IMR-90 (cell line): Measurements from ENCODE around the gene CPA3. TPM values are rescaled to one million over a fixed set of nuclear protein-coding genes. Genes with fewer than 3 reads are reported as not detected.

Experiments used
- ATAC-seq: fragments of 200-7000 bp; cut with Tn5 transposase; 2 replicates; pipeline ENCODE4 v1.9.1; 2020; ENCODE audit warnings: low read depth, mild to moderate bottlenecking, moderate library complexity
- BruUV-seq: library from RNA; stranded (reverse); fragments of 400-500 nt; replicated peaks from 2 replicates; lab custom pipeline; 2021; lab: Mats Ljungman, UMichigan
- CTCF ChIA-PET: fragments of 300-600 bp; formaldehyde crosslinking; extraction: SDS; loops from one replicate; lab custom pipeline; 2021; ENCODE audit warnings: antibody characterized with exemption; lab: Yijun Ruan, JAX
- POLR2A ChIA-PET: fragments of 300-600 bp; sonication (Branson Sonifier 250); formaldehyde crosslinking; loops from one replicate; lab custom pipeline; 2022; ENCODE audit warnings: antibody characterized with exemption; ENCODE audit not compliant: unreplicated experiment; lab: Charles Lee
- DNase-seq: peaks from one replicate; pipeline ENCODE4 v3.0.0; 2013
- H2AFZ ChIP-seq: replicated peaks from 2 replicates; pipeline ENCODE3; 2013; ENCODE audit warnings: low read length, mild to moderate bottlenecking; ENCODE audit not compliant: poor library complexity
- H2AK5ac ChIP-seq: 2 replicates; pipeline ENCODE4 v1.6.1; 2013; ENCODE audit warnings: low read depth, low read length, inconsistent platforms
- H2AK9ac ChIP-seq: replicated peaks from 2 replicates; pipeline ENCODE3; 2013; ENCODE audit warnings: mild to moderate bottlenecking, low read depth, low read length, moderate library complexity; ENCODE audit not compliant: poor library complexity
- H2BK120ac ChIP-seq: 2 replicates; pipeline ENCODE4 v1.6.1; 2013; ENCODE audit warnings: low read depth, low read length, inconsistent platforms
- H2BK15ac ChIP-seq: 3 replicates; pipeline ENCODE4 v1.6.1; 2013; ENCODE audit warnings: low read depth, low read length, inconsistent platforms
- H2BK20ac ChIP-seq: 2 replicates; pipeline ENCODE4 v1.6.1; 2013; ENCODE audit warnings: low read depth, mild to moderate bottlenecking, inconsistent platforms, low read length, moderate library complexity
- H2BK5ac ChIP-seq: 2 replicates; pipeline ENCODE4 v1.6.1; 2013; ENCODE audit warnings: mild to moderate bottlenecking, low read depth, low read length, inconsistent platforms; ENCODE audit not compliant: poor library complexity, severe bottlenecking
- H3K14ac ChIP-seq: replicated peaks from 2 replicates; pipeline ENCODE4 v1.6.1; 2013; ENCODE audit warnings: low read depth, low read length, inconsistent platforms
- H3K18ac ChIP-seq: 2 replicates; pipeline ENCODE4 v1.6.1; 2013; ENCODE audit warnings: low read depth, low read length, control low read depth
- H3K23ac ChIP-seq: 2 replicates; pipeline ENCODE4 v1.6.1; 2013; ENCODE audit warnings: low read depth, low read length, inconsistent platforms
- H3K27ac ChIP-seq: 2 replicates; pipeline ENCODE4 v1.5.1; 2013; ENCODE audit warnings: mild to moderate bottlenecking, control low read depth, low read length; ENCODE audit not compliant: insufficient read depth
- H3K27me3 ChIP-seq: 2 replicates; pipeline ENCODE4 v1.6.1; 2013; ENCODE audit warnings: low read length; ENCODE audit not compliant: control insufficient read depth, insufficient read depth
- H3K36me3 ChIP-seq: 2 replicates; pipeline ENCODE4 v1.6.1; 2013; ENCODE audit warnings: low read length, mixed read lengths; ENCODE audit not compliant: control insufficient read depth, insufficient read depth
- H3K4ac ChIP-seq: 2 replicates; pipeline ENCODE4 v1.6.1; 2013; ENCODE audit warnings: low read depth, low read length, inconsistent platforms
- H3K4me1 ChIP-seq: 2 replicates; pipeline ENCODE4 v1.6.1; 2013; ENCODE audit warnings: low read length, mixed read lengths; ENCODE audit not compliant: control insufficient read depth, insufficient read depth
- H3K4me2 ChIP-seq: 2 replicates; pipeline ENCODE4 v1.6.1; 2013; ENCODE audit warnings: low read depth, mild to moderate bottlenecking, control low read depth, low read length, moderate library complexity
- H3K4me3 ChIP-seq: 2 replicates; pipeline ENCODE4 v1.5.1; 2013; ENCODE audit warnings: low read depth, mild to moderate bottlenecking, control low read depth, low read length, moderate library complexity; ENCODE audit not compliant: insufficient read depth
- H3K56ac ChIP-seq: 2 replicates; pipeline ENCODE4 v1.6.1; 2013; ENCODE audit warnings: low read length, inconsistent platforms; ENCODE audit not compliant: insufficient read depth; ENCODE audit errors: extremely low read depth
- H3K79me1 ChIP-seq, 2 experiments: 2 replicates each; pipeline ENCODE4 v1.6.1; 2013; ENCODE audit warnings: low read length in 2 of 2, inconsistent platforms in 1 of 2, low read depth in 1 of 2
- H3K9ac ChIP-seq: 2 replicates; pipeline ENCODE4 v1.6.1; 2013; ENCODE audit warnings: low read depth, low read length, control low read depth
- H3K9me1 ChIP-seq: 2 replicates; pipeline ENCODE4 v1.6.1; 2013; ENCODE audit warnings: low read length, inconsistent platforms; ENCODE audit not compliant: insufficient read depth
- H3K9me3 ChIP-seq: 2 replicates; pipeline ENCODE4 v1.6.1; 2013; ENCODE audit warnings: low read length; ENCODE audit not compliant: control insufficient read depth, insufficient read depth
- H4K20me1 ChIP-seq: 2 replicates; pipeline ENCODE4 v1.6.1; 2013; ENCODE audit warnings: low read length, inconsistent platforms; ENCODE audit not compliant: insufficient read depth
- H4K5ac ChIP-seq: 2 replicates; pipeline ENCODE4 v1.6.1; 2013; ENCODE audit warnings: mild to moderate bottlenecking, low read depth, low read length, control low read depth
- H4K8ac ChIP-seq, 2 experiments: 2 replicates each; pipeline ENCODE4 v1.6.1; 2013; ENCODE audit warnings: low read depth in 2 of 2, low read length in 2 of 2, control low read depth in 1 of 2, inconsistent platforms in 1 of 2
- H4K91ac ChIP-seq: 2 replicates; pipeline ENCODE4 v1.6.1; 2013; ENCODE audit warnings: low read depth, low read length, inconsistent platforms; ENCODE audit not compliant: insufficient read depth
- MXI1 ChIP-seq: IDR thresholded peaks from 2 replicates; pipeline ENCODE4 v1.6.1; 2012; ENCODE audit warnings: low read depth, mild to moderate bottlenecking, low read length, moderate library complexity, borderline replicate concordance
- RFX5 ChIP-seq: IDR thresholded peaks from 2 replicates; pipeline ENCODE4 v1.8.0; 2012; ENCODE audit warnings: low read depth, mild to moderate bottlenecking, low read length, moderate library complexity
- WGBS, 2 experiments: methylation state at CpG; one replicate each; pipeline versions ENCODE4 v1.1.5 to v1.1.7; 2013; ENCODE audit warnings: missing lambda C conversion rate in 2 of 2; ENCODE audit not compliant: insufficient read length in 1 of 2; ENCODE audit errors: extremely low coverage in 2 of 2; 5-methylcytosine and 5-hydroxymethylcytosine counted together
- dilution Hi-C: fragments of 300-500 bp; cut with HindIII; formaldehyde crosslinking; loops from one replicate; pipeline ENCODE4 v1.14.3; 2018; ENCODE audit warnings: low sequenced_read_pairs; ENCODE audit not compliant: unreplicated experiment
- in situ Hi-C: fragments of 300-500 bp; cut with MboI; formaldehyde crosslinking; loops from 3 replicates; pipeline ENCODE4 v1.14.3; 2019; ENCODE audit warnings: low sequenced_read_pairs, inconsistent platforms, mixed read lengths
- intact Hi-C: fragments of 100-400 bp; cut with micrococcal nuclease; formaldehyde crosslinking; loops from 2 replicates; pipeline ENCODE4 v1.10.0; 2022
- polyA plus RNA-seq, 3 experiments: library from polyadenylated mRNA; depleted of rRNA; stranded (reverse); fragments of >200 nt; gene quantifications; 2 replicates each; pipeline ENCODE4 v1.2.3, GENCODE V29; 2012; ENCODE audit warnings: low replicate concordance in 1 of 3
- total RNA-seq: library from RNA; depleted of rRNA; stranded (reverse); fragments of >200 nt; gene quantifications from 2 replicates; pipeline ENCODE4 v1.2.3, GENCODE V29; 2012

The CPA3 gene
- total and polyA plus RNA-seq, 2 of the 4 experiments (the other 2 are of a cell fraction) = 0.07 TPM; not detected in 1

- H3K4me3 ChIP-seq = no peak overlapping the region
- H3K56ac ChIP-seq = no peak overlapping the region
- no peaks in the 10 kb centered on the region for H3K4me1 ChIP-seq
- dilution Hi-C loops = no loop called here
- H3K18ac ChIP-seq = no peak overlapping the region
- DNase-seq (no peak), ATAC-seq (no peak)
- H3K9me3 ChIP-seq = no peaks in the 10 kb centered on the region
- no peak overlapping the region for H2BK20ac ChIP-seq
- H2BK120ac ChIP-seq = no peak overlapping the region
- no CpG with 5 or more reads among the region's 2 CpGs for WGBS, 2 experiments
- in situ Hi-C loops = no loop called here
- H3K4me2 ChIP-seq = no peak overlapping the region
- no peak overlapping the region for H2AK5ac ChIP-seq
- H3K27me3 ChIP-seq = no peaks in the 10 kb centered on the region; the same call in 1 of the 2 replicates
- no peaks in the 10 kb centered on the region for H3K36me3 ChIP-seq
- H3K27ac ChIP-seq = no peak overlapping the region
- no peak overlapping the region for H2AFZ ChIP-seq
- H4K5ac ChIP-seq = no peak overlapping the region
- no peaks in the 10 kb centered on the region for H3K79me1 ChIP-seq
- no peaks in the 10 kb centered on the region; the same call in 1 of the 2 replicates for H3K9me1 ChIP-seq
- no peaks in the 10 kb centered on the region for H4K20me1 ChIP-seq
- no TSS peak for BruUV-seq
- no peak overlapping the region for H3K14ac ChIP-seq
- H4K8ac ChIP-seq = no peak overlapping the region
- CTCF ChIA-PET = no interaction called here
- no peak overlapping the region for H3K9ac ChIP-seq
- H2BK5ac ChIP-seq = no peak overlapping the region
- POLR2A ChIA-PET = no interaction called here
- no peak overlapping the region for H2BK15ac ChIP-seq
- no peak for TF ChIP-seq MXI1
- TF ChIP-seq RFX5 = no peak
- H3K23ac ChIP-seq = no peak overlapping the region
- intact Hi-C loops = no loop called here
- H2AK9ac ChIP-seq = no peak overlapping the region
- no peak overlapping the region for H4K91ac ChIP-seq
- H3K4ac ChIP-seq = no peak overlapping the region
Measured at GRCh38 chr3:148845756-148846395, 19.2 kb upstream of the CPA3 start.
